Duodenal mucosa (tissue), 2 donors: ENCODE data around the gene FYN.

Experiments
- H3K27ac ChIP-seq: one replicate; pipeline ENCODE4 v1.7.0; 2013; ENCODE audit warnings: low read depth, low read length
- H3K27me3 ChIP-seq, 2 donors: one replicate each; pipeline ENCODE4 v1.7.0; 2013; ENCODE audit warnings: low read length in 2 of 2, control low read depth in 1 of 2; ENCODE audit not compliant: insufficient read depth in 2 of 2, control insufficient read depth in 1 of 2
- H3K36me3 ChIP-seq, 2 donors: one replicate each; pipeline ENCODE4 v1.7.0; 2013; ENCODE audit warnings: low read length in 2 of 2, control low read depth in 1 of 2; ENCODE audit not compliant: insufficient read depth in 2 of 2, control insufficient read depth in 1 of 2
- H3K4me1 ChIP-seq, 2 donors: one replicate each; pipeline ENCODE4 v1.7.0; 2013; ENCODE audit warnings: low read length in 2 of 2, control low read depth in 1 of 2; ENCODE audit not compliant: insufficient read depth in 2 of 2, control insufficient read depth in 1 of 2
- H3K4me3 ChIP-seq, 2 donors: one replicate each; pipeline ENCODE4 v1.7.0; 2013; ENCODE audit warnings: low read length in 2 of 2, low read depth in 1 of 2
- H3K9ac ChIP-seq, 2 donors: one replicate each; pipeline ENCODE4 v1.7.0; 2013; ENCODE audit warnings: low read length in 2 of 2, low read depth in 1 of 2
- H3K9me3 ChIP-seq, 2 donors: one replicate each; pipeline ENCODE4 v1.7.0; 2013; ENCODE audit warnings: low read length in 2 of 2, control low read depth in 1 of 2; ENCODE audit not compliant: control insufficient read depth in 1 of 2

FYN gene

GRCh38 chr6:111734068-111735061 lies 138.9 kb downstream of the FYN start:
- Histone ChIP-seq H3K9me3 (peaks cover 4% of the 10 kb centered on the region in 2 donors), H3K27ac (no peak overlapping the region), H3K9ac (no peak overlapping the region), H3K36me3 (no peaks in the 10 kb centered on the region), H3K4me1 (peaks cover 3 to 4% of the 10 kb centered on the region in 2 donors), H3K4me3 (no peak overlapping the region), H3K27me3 (no peaks in the 10 kb centered on the region)

GRCh38 chr6:111732390-111732789 lies 140.9 kb downstream of the FYN start:
- H3K36me3 ChIP-seq, result no peaks in the 10 kb centered on the region
- H3K27ac ChIP-seq, result no peak overlapping the region
- peaks cover 3 to 4% of the 10 kb centered on the region in 2 donors for H3K4me1 ChIP-seq
- no peak overlapping the region for H3K4me3 ChIP-seq
- peaks cover 4% of the 10 kb centered on the region in 2 donors for H3K9me3 ChIP-seq
- no peak overlapping the region for H3K9ac ChIP-seq
- no peaks in the 10 kb centered on the region for H3K27me3 ChIP-seq

- H3K4me1 ChIP-seq, result peaks cover 3 to 4% of the 10 kb centered on the region in 2 donors
- H3K36me3 ChIP-seq, result no peaks in the 10 kb centered on the region
- H3K27ac ChIP-seq, result no peak overlapping the region
- no peak overlapping the region for H3K9ac ChIP-seq
- no peak overlapping the region for H3K4me3 ChIP-seq
- no peaks in the 10 kb centered on the region for H3K27me3 ChIP-seq
- H3K9me3 ChIP-seq, result peaks cover 4% of the 10 kb centered on the region in 2 donors
These were observed 141.6 kb downstream of the FYN start for GRCh38 chr6:111731456-111732195.

DNA sequence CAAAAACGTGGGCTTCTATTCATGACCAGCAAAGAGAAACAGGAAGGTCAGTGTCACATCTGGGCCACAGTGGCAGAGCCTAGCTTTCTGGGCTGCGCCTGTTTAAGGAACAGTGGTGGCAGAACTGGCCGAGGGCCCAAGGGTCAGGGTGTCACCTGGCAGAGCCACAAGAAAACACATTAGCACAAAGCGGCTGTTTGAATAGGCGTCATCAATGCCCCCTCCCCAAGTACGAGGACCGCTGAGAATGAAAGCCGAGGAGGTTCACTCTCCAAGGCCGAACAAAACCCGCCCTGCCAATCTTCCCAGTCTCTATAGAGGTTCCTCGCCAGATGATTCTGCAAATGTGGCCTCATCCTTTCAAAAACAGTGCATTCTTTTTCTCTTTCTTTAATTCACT lies 142.4 kb downstream of the FYN start:
- Histone ChIP-seq H3K4me1 (peaks cover under 1 to 4% of the 10 kb centered on the region in 2 donors), H3K4me3 (no peak overlapping the region), H3K27me3 (no peaks in the 10 kb centered on the region), H3K9ac (no peak overlapping the region), H3K9me3 (peaks cover 4% of the 10 kb centered on the region in 2 donors), H3K36me3 (no peaks in the 10 kb centered on the region), H3K27ac (no peak overlapping the region)

DNA sequence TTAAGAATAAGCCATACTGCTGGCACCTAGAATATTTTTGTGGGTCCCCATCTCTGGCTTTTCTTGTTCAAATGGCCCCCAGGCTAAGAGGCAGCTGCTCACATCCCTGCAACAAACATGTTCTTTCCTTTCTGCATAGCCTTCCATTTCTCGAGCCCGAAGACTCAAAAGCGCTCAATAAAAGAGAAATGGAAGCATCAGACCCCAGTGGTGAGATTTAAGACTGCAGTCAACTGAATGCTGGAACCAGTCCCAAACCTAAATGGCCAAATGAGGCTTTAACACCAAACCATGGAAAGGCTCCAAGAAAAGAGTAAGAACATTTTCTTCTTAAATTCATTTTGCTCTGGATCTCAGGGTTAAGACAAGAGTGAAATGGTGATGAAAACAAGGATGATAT lies 145.4 kb downstream of the FYN start:
- H3K4me1 ChIP-seq, result peaks cover 10% of the 10 kb centered on the region in 2 donors

GRCh38 chr6:111727041-111727440 lies 146.2 kb downstream of the FYN start:
- H3K4me1 ChIP-seq, result peaks cover 10% of the 10 kb centered on the region in 2 donors

More for the DNA sequence above, 145.4 kb downstream of the FYN start:
- Histone ChIP-seq H3K27me3 (no peaks in the 10 kb centered on the region), H3K27ac (no peak overlapping the region), H3K36me3 (no peaks in the 10 kb centered on the region), H3K9me3 (peaks cover 2 to 4% of the 10 kb centered on the region in 2 donors), H3K4me3 (no peak overlapping the region), H3K9ac (no peak overlapping the region)

GRCh38 chr6:111725446-111726112 lies 147.7 kb downstream of the FYN start:
- Histone ChIP-seq H3K4me1 (peaks cover 10% of the 10 kb centered on the region in 2 donors), H3K27ac (no peak overlapping the region), H3K27me3 (no peaks in the 10 kb centered on the region), H3K9ac (no peak overlapping the region), H3K36me3 (no peaks in the 10 kb centered on the region), H3K4me3 (no peak overlapping the region), H3K9me3 (no peaks in the 10 kb centered on the region)

More at GRCh38 chr6:111727041-111727440, 146.2 kb downstream of the FYN start:
- Histone ChIP-seq H3K36me3 (no peaks in the 10 kb centered on the region), H3K9me3 (no peaks in the 10 kb centered on the region), H3K27me3 (no peaks in the 10 kb centered on the region), H3K4me3 (no peak overlapping the region), H3K27ac (no peak overlapping the region), H3K9ac (no peak overlapping the region)

DNA sequence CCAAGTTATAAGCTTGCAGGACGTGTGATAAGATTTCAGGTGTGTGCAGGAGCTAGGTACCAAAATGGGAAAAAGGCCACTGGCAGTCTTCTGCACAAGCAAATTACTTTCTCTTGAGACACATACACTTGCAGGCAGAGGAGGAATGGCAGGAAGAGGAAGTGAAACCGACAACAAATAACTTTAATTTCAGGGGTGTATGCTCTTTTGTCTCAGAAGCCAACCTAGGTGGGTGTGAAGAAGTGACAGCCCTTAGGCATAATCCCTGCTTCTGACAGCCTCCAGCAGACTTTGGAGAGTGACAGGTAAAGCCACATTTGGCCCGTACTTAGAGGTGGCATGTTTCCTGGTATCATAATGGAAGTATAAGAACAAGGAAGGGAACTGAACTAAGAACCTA lies 148.7 kb downstream of the FYN start:
- H3K27me3 ChIP-seq, result no peaks in the 10 kb centered on the region
- H3K4me1 ChIP-seq, result peaks cover 10% of the 10 kb centered on the region in 2 donors
- H3K9me3 ChIP-seq, result no peaks in the 10 kb centered on the region
- H3K4me3 ChIP-seq, result no peak overlapping the region
- H3K27ac ChIP-seq, result peak overlapping the region; percentile 5
- H3K36me3 ChIP-seq, result peaks cover 0 to 3% of the 10 kb centered on the region in 2 donors
- no peak overlapping the region for H3K9ac ChIP-seq

GRCh38 chr6:111724039-111724438 lies 149.2 kb downstream of the FYN start:
- no peak overlapping the region for H3K4me3 ChIP-seq
- H3K27me3 ChIP-seq, result no peaks in the 10 kb centered on the region
- no peak overlapping the region for H3K9ac ChIP-seq
- peaks cover 10% of the 10 kb centered on the region in 2 donors for H3K4me1 ChIP-seq
- H3K36me3 ChIP-seq, result peaks cover 0 to 3% of the 10 kb centered on the region in 2 donors
- no peak overlapping the region for H3K27ac ChIP-seq
- H3K9me3 ChIP-seq, result no peaks in the 10 kb centered on the region
